Neutrophil (primary cell): ENCODE measurements around the gene ZNF398.

ENCODE experiments used
- H3K27ac ChIP-seq: fragments of 200-600 bp; sonication (generic); 2 replicates; pipeline ENCODE4 v1.5.1; 2016; ENCODE audit warnings: mild to moderate bottlenecking, moderate library complexity
- H3K27me3 ChIP-seq: fragments of 200-600 bp; sonication (generic); 2 replicates; pipeline ENCODE4 v1.6.0; 2016; ENCODE audit warnings: mild to moderate bottlenecking
- H3K36me3 ChIP-seq: fragments of 200-600 bp; sonication (generic); 2 replicates; pipeline ENCODE4 v1.5.1; 2017
- H3K4me1 ChIP-seq, 2 experiments: fragments of 200-600 bp in 1 of 2; sonication (generic) in 1 of 2; 1 replicate in 1 of 2; 2 replicates in 1 of 2; pipeline versions ENCODE4 v1.5.1 to v1.6.1; 2013 to 2016; ENCODE audit warnings: low read depth in 1 of 2, low read length in 1 of 2, mild to moderate bottlenecking in 1 of 2, moderate library complexity in 1 of 2; ENCODE audit not compliant: control insufficient read depth in 1 of 2, insufficient read depth in 1 of 2
- H3K4me3 ChIP-seq, 2 experiments: fragments of 200-600 bp in 1 of 2; sonication (generic) in 1 of 2; 1 replicate in 1 of 2; 2 replicates in 1 of 2; pipeline ENCODE4 v1.5.1; 2013 to 2016; ENCODE audit warnings: low read depth in 1 of 2, low read length in 1 of 2, mild to moderate bottlenecking in 1 of 2, moderate library complexity in 1 of 2
- H3K9me3 ChIP-seq: fragments of 200-600 bp; sonication (generic); 2 replicates; pipeline ENCODE4 v1.5.1; 2016
- CTCF ChIP-seq: fragments of 200-600 bp; sonication (generic); IDR thresholded peaks from 2 replicates; pipeline ENCODE4 v1.5.1; 2016; ENCODE audit warnings: antibody characterized with exemption

ZNF398 gene

DNA sequence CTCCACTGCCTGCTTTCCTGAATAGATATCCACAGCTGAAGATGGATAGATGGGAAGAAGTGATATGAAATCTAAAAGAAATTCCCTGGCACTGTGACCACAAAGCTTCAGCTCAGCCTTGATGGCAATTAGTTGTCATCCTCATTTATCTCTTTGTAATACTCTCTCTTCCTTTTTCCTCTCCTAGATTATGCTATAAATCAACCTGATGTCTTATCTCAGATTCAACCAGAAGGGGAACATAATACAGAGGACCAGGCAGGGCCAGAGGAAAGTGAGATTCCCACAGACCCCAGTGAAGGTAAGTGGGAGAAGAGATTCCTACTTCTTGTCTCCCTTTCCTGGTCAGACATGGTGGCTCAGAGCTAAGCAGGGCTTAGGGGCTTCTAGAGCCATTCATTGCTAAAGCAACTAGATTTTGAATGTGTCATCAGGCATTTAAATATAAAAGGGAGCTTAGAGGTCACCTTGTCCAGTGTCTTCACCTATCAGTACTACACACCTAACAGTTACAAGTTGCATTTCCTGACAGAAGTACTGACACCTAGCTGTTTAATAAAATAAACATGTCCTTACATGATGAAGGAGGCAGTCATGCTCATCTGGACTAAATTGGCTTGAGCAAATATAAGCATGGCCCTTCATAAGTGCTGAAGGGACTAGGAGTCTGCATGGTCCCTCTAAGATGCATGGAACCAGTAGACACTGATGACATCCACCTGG is 19.5 kb downstream of the ZNF398 start:
- Histone ChIP-seq H3K27me3 (no peaks in the 10 kb centered on the region), H3K36me3 (peaks cover 57% of the 10 kb centered on the region), H3K27ac (no peak overlapping the region), H3K9me3 (no peaks in the 10 kb centered on the region), H3K4me3 (no peak overlapping the region), H3K4me1 (peaks cover 7% of the 10 kb centered on the region in 2 experiments)
- no peak for TF ChIP-seq CTCF

- H3K27ac ChIP-seq: peak overlapping the region; percentile 80
- H3K36me3 ChIP-seq: peaks cover 38% of the 10 kb centered on the region
- peaks cover 36 to 40% of the 10 kb centered on the region in 2 experiments for H3K4me1 ChIP-seq
- TF ChIP-seq CTCF: no peak
- H3K27me3 ChIP-seq: no peaks in the 10 kb centered on the region
- peak overlapping the region; percentile 22 to 44 for H3K4me3 ChIP-seq
- no peaks in the 10 kb centered on the region for H3K9me3 ChIP-seq
These were observed 24.8 kb downstream of the ZNF398 start for GRCh38 chr7:149171892-149172533.

DNA sequence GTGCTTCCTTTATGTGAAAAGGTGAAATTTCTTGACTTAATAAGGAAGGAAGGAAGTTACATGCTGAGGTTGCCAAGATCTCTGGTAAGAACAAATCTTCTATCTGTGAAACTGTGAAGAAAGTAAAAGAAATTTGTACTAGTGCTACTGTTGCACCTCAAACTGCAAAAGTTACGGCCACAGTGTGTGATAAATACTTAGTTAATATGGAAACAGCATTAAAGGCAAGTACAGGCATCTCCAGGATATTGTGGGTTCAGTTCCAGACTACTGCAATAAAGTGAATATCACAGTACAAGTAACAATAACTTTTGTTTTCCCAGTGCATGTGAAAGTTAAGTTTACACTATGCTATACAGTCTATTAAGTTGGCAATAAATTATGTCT is 25.3 kb downstream of the ZNF398 start:
- H3K4me3 ChIP-seq: peak overlapping the region; percentile 22 to 44
- no peaks in the 10 kb centered on the region for H3K27me3 ChIP-seq
- peaks cover 40% of the 10 kb centered on the region for H3K36me3 ChIP-seq
- TF ChIP-seq CTCF: no peak
- H3K9me3 ChIP-seq: no peaks in the 10 kb centered on the region
- peak overlapping the region; percentile 80 for H3K27ac ChIP-seq
- peaks cover 36 to 40% of the 10 kb centered on the region in 2 experiments for H3K4me1 ChIP-seq

GRCh38 chr7:149175150-149175549 is 27.9 kb downstream of the ZNF398 start:
- no peaks in the 10 kb centered on the region for H3K9me3 ChIP-seq
- H3K27ac ChIP-seq: no peak overlapping the region
- no peak for TF ChIP-seq CTCF
- H3K36me3 ChIP-seq: peaks cover 40% of the 10 kb centered on the region
- H3K27me3 ChIP-seq: no peaks in the 10 kb centered on the region
- H3K4me1 ChIP-seq: peaks cover 40 to 43% of the 10 kb centered on the region in 2 experiments
- no peak overlapping the region for H3K4me3 ChIP-seq

- Histone ChIP-seq H3K27ac (peak overlapping the region; percentile 39), H3K9me3 (no peaks in the 10 kb centered on the region), H3K4me3 (no peak overlapping the region), H3K36me3 (peaks cover 57% of the 10 kb centered on the region), H3K27me3 (no peaks in the 10 kb centered on the region), H3K4me1 (peaks cover 20 to 23% of the 10 kb centered on the region in 2 experiments)
- TF ChIP-seq CTCF: no peak
These were observed 32.0 kb downstream of the ZNF398 start for GRCh38 chr7:149179241-149179640.
